Effector memory CD8-positive, alpha-beta T cell (primary cell): ENCODE data around the gene STAG2.
"Not testable (repeated sequence)": the region's sequence is repeated elsewhere in the genome, so short reads cannot be mapped to it uniquely, and the experiment has no call there.

Source experiments
- ATAC-seq: fragments of 150-1000 bp; cut with Tn5 transposase; replicated peaks from 2 replicates; pipeline ENCODE4 v1.10.0; 2021; ENCODE audit warnings: mild to moderate bottlenecking, moderate library complexity
- DNase-seq, 3 experiments: peaks; one replicate each; pipeline ENCODE4 v3.0.0; 2021
- H3K27ac Mint-ChIP-seq, 2 donors: one replicate each; pipeline ENCODE4 v1.8.0; 2022; ENCODE audit warnings: mild to moderate bottlenecking in 2 of 2, mixed read lengths in 2 of 2, moderate library complexity in 2 of 2
- H3K27me3 Mint-ChIP-seq, 2 donors: one replicate each; pipeline ENCODE4 v1.8.0; 2022; ENCODE audit warnings: mixed read lengths in 2 of 2
- H3K36me3 Mint-ChIP-seq: one replicate; pipeline ENCODE4 v1.8.0; 2022; ENCODE audit warnings: mild to moderate bottlenecking, moderate library complexity, mixed read lengths; ENCODE audit not compliant: insufficient read depth
- H3K4me1 Mint-ChIP-seq, 2 donors: one replicate each; pipeline ENCODE4 v1.8.0; 2022; ENCODE audit warnings: low read depth in 2 of 2, mixed read lengths in 2 of 2
- H3K4me3 Mint-ChIP-seq, 2 donors: one replicate each; pipeline ENCODE4 v1.8.0; 2022; ENCODE audit warnings: mild to moderate bottlenecking in 2 of 2, mixed read lengths in 2 of 2, moderate library complexity in 2 of 2
- H3K9me3 Mint-ChIP-seq, 2 donors: one replicate each; pipeline ENCODE4 v1.8.0; 2022; ENCODE audit warnings: mixed read lengths in 2 of 2

The STAG2 gene

DNA sequence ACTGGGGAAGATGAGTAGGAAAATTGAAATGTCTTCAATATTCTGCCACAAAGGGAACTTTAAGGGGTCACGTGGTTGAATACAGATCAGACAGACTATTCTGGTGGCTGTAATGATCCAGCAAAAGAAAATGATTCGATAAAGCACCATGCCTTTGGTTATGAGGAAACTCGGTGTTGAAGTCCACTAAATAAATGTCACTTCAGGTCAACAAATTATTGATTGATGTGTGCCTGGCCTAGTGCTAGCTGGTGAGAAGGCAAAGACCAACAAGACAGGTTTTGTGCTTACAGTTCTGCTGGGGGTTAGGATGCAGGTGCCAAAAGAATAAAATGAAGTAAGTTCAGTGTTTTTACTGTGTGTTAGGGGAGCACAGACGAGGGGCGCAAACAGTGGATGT lies 142.5 kb downstream of the STAG2 start:
- DNase-seq: no peak
- H3K36me3 Mint-ChIP-seq: peaks cover 17% of the 10 kb centered on the region
- no peak overlapping the region for H3K4me3 Mint-ChIP-seq
- H3K27ac Mint-ChIP-seq: no peak overlapping the region
- ATAC-seq: no peak
- no peaks in the 10 kb centered on the region for H3K9me3 Mint-ChIP-seq
- H3K27me3 Mint-ChIP-seq: no peaks in the 10 kb centered on the region
- peaks cover 0 to 1% of the 10 kb centered on the region in 2 donors for H3K4me1 Mint-ChIP-seq

DNA sequence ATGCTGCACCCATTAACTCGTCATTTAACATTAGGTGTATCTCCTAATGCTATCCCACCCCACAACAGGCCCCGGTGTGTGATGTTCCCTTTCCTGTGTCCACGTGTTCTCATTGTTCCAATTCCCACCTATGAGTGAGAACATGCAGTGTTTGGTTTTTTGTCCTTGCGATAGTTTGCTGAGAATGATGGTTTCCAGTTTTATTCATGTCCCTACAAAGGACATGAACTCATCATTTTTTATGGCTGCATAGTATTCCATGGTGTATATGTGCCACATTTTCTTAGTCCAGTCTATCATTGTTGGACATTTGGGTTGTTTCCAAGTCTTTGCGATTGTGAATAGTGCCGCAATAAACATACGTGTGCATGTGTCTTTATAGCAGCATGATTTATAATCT lies 143.0 kb downstream of the STAG2 start:
- H3K4me1 Mint-ChIP-seq, ATAC-seq, H3K4me3 Mint-ChIP-seq, H3K27me3 Mint-ChIP-seq, DNase-seq, H3K9me3 Mint-ChIP-seq, H3K27ac Mint-ChIP-seq: not testable (repeated sequence)
- peaks cover 17% of the 10 kb centered on the region for H3K36me3 Mint-ChIP-seq

DNA sequence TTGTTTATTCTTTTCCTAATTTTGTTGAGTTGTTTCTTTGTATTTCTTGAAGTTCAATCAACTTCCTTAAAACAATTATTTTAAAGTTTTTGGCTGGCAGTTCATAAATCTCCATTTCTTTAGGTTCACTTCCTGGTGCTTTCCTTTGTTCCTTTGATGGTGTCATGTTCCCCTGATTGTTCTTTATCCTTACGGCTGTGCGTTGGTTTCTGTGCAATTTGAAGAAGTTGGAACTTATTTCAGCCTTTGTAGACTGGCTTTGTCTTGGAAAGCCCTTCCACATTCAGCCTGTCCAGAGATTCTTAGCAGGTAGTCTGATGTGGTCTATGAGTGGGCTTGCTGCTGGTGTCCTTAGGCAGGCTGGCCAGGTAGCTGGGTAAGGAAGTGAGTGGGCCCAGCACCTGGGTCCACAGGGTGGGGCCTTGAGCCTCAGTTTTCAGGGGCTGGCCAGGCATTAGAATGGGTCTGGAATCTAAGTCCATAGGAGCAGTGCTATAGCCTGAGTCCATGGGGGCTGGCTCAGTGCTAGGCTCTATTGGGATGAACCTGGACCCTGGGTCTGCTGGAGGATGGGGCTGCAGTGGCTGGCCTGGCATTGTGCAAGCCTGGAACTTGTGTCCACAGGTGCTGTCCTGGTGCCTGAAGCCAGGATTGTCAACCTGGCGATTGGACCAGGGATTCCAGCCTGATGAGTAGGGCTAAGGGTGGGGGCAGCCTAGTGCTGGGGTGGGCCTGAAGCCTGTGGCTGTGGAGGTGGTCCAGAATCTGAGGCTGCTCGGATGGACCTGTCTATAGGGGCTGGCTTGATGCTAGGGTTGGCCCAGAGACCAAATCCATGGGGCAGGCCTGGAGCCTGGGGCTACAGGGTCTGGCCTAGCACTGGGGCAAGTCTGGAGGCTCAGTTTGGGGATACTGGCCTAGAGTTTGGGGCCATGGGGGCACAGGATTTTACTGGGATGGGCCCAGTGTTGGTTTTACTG lies 152.4 kb downstream of the STAG2 start:
- Mint-ChIP-seq H3K4me1 (peaks cover 0 to 1% of the 10 kb centered on the region in 2 donors), H3K36me3 (no peaks in the 10 kb centered on the region), H3K4me3 (no peak overlapping the region), H3K27ac (no peak overlapping the region), H3K9me3 (no peaks in the 10 kb centered on the region), H3K27me3 (no peaks in the 10 kb centered on the region)
- ATAC-seq (no peak), DNase-seq (no peak)

DNA sequence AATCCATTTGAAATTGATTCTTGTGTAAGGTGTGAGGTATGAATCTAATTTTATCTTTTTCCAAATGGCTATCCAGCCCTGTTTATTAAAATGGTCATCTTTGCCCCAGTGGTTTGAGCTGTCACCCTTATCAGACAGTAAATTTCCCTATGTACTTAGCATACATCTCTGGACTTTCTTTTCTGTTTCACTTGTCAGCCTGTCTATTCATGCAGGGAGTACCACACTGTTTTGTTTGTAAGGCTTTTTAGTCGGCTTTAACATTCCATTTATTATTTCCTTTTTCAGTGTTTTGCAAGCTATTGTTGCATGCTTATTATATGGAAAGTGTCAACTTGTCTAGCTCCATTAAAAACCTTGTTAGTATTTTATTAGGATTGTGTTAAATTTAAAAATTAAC lies 155.8 kb downstream of the STAG2 start:
- no peak for DNase-seq
- Mint-ChIP-seq H3K4me3 (no peak overlapping the region), H3K4me1 (peaks cover 0 to 1% of the 10 kb centered on the region in 2 donors), H3K27me3 (no peaks in the 10 kb centered on the region), H3K36me3 (no peaks in the 10 kb centered on the region), H3K27ac (no peak overlapping the region), H3K9me3 (no peaks in the 10 kb centered on the region)
- no peak for ATAC-seq

DNA sequence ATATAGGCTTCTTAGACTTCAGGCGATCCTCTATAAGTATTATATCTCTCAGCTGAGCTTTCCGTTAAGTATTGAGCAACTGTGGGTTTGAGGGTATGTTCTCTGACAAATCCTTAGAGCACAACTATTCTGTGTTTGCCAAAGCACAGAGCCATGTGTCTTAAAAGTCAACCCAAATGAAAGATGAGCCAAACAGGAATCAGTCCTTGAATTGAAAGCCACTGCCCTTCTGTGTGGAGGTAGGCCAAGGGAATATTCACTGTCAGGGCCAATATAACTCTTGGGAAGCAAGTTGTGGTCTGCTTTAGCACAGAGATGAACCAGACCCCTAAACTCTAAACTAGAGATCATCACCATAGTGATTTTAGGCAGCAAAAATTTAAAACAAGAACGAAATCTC lies 164.0 kb downstream of the STAG2 start:
- DNase-seq (no peak), ATAC-seq (no peak)
- Mint-ChIP-seq H3K27me3 (no peaks in the 10 kb centered on the region), H3K4me1 (no peaks in the 10 kb centered on the region), H3K9me3 (no peaks in the 10 kb centered on the region), H3K27ac (no peak overlapping the region), H3K4me3 (no peak overlapping the region), H3K36me3 (no peaks in the 10 kb centered on the region)

DNA sequence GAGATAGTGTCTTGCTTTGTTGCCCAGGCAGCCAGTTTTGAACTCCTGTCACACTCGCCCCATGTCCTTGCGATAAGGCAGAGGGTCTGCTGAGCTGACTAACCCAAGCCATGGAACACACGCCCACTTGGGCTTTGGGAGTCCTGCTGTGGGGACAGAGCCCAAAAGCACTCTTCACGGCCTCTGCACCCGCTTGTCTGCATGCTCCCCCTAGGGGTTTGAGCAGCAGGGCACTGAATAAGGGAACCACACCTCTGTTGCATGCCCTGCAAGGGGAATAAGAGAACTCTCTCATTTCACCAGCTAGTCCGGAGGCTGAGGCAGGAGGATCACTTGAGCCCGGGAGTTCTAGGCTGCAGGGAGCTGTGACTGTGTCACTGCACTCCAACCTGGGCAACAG lies 166.0 kb downstream of the STAG2 start:
- Mint-ChIP-seq H3K4me1 (no peaks in the 10 kb centered on the region), H3K27me3 (no peaks in the 10 kb centered on the region), H3K27ac (no peak overlapping the region), H3K4me3 (no peak overlapping the region), H3K36me3 (no peaks in the 10 kb centered on the region), H3K9me3 (no peaks in the 10 kb centered on the region)
- ATAC-seq: no peak
- DNase-seq: no peak

DNA sequence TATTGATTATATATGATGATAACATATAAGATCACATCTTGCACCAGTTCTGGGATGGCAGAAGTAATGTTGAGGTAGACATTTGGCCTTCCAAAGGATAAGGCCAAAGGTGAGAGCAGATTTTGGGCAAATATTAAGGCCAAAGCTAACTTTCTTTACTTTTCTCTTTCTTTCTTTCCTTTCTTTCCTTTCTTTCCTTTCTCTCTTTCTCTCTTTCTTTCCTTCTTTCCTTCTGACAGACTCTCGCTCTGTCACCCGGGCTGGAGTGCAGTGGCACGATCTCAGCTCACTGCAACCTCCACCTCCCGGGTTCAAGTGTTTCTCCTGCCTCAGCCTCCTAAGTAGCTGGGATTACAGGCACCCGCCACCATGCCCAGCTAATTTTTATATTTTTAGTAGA lies 170.9 kb downstream of the STAG2 start:
- not testable (repeated sequence) for H3K36me3 Mint-ChIP-seq, DNase-seq, H3K4me1 Mint-ChIP-seq, H3K4me3 Mint-ChIP-seq, H3K9me3 Mint-ChIP-seq, ATAC-seq, H3K27ac Mint-ChIP-seq, H3K27me3 Mint-ChIP-seq

DNA sequence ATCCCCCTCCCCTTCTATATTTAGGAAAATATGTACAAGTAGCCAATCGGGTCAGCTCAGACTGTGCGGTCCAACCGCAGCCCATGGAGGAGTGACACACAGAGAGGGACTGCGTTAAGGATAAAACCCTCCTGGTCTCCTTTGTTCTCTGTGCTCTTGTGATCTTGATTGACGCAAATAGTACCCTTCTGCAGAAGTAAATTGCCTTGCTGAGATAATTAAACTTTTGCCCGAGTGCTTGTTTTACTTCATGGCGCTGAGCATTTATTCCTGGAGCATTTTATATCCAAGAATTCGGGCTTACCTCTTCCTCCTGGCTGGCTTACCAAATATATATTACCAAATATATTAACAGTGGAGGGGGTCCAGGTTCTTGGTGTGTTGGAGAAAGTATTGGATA lies 184.2 kb downstream of the STAG2 start:
- DNase-seq: no peak
- H3K4me1 Mint-ChIP-seq: no peaks in the 10 kb centered on the region
- ATAC-seq: no peak

DNA sequence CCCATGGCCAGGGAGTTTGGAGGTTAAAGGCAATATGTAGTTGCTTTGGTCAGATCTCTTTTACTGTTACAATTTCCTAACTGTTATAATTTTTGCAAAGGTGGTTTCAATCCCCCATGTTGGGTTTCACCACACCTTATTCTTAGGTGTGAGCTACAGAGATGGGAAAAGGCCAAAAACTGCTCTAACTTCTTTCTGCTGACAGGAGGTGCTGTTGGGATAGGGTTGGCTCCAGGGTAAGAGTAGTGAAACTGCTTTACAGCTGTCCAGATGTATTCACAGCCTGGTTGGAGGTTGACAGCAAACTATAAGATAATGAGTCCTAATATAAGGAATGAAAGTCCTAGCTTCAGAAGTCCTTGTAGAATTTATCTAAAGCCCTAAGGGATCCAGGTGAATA lies 189.7 kb downstream of the STAG2 start:
- ATAC-seq (no peak), DNase-seq (no peak)
- no peaks in the 10 kb centered on the region for H3K36me3 Mint-ChIP-seq
- no peak overlapping the region for H3K27ac Mint-ChIP-seq
- no peak overlapping the region for H3K4me3 Mint-ChIP-seq
- peaks cover 0 to 3% of the 10 kb centered on the region in 2 donors for H3K9me3 Mint-ChIP-seq
- H3K27me3 Mint-ChIP-seq: peaks cover 0 to 9% of the 10 kb centered on the region in 2 donors
- no peaks in the 10 kb centered on the region for H3K4me1 Mint-ChIP-seq

More for the DNA sequence above, 184.2 kb downstream of the STAG2 start:
- Mint-ChIP-seq H3K27ac (no peak overlapping the region), H3K27me3 (peaks cover 0 to 9% of the 10 kb centered on the region in 2 donors), H3K36me3 (no peaks in the 10 kb centered on the region), H3K4me3 (peak overlapping the region in 1 of 2 donors; percentile 40), H3K9me3 (peaks cover 0 to 3% of the 10 kb centered on the region in 2 donors)
